HG03139 (cell line): ENCODE results near the gene EDC4.
"Not testable (repeated sequence)": the region's sequence is repeated elsewhere in the genome, so short reads cannot be mapped to it uniquely, and the experiment has no call there.

ENCODE experiments used
- ATAC-seq: cut with Tn5 transposase; IDR thresholded peaks from one replicate; pipeline ENCODE4 v1.9.1; 2021; ENCODE audit not compliant: unreplicated experiment

Gene EDC4

DNA sequence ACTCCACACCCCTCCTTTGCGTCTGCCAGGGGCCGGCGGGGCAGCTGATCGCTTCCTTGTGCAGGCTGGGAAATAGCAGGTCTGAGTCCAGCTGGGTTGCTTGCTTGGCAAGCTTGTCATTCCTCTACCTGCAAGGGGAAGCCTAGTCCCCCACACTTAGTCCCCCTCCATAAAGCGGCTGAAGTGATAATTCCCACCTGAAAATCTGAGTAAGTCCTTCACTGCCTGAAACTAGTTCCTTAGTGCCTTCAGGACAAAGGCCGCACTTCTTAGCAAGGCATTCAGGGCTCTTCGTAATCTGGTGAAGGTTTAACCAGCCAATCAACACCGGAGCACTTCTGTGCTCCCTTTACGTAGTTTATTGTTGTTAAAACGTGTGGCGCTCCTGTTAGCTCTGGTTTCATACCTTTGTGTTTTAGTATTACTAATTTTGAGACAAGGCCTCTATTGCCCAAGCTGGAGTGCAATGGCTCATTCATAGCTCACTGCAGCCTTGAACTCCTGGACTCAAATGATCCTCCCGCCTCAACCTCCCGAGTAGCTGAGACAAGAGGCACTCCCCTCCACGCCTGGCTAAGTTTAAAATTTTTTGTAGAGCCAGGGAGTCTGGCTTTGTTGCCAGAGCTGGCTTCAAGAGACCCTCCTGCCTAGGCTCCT, 21.0 kb downstream of the EDC4 start:
- no peak for ATAC-seq

DNA sequence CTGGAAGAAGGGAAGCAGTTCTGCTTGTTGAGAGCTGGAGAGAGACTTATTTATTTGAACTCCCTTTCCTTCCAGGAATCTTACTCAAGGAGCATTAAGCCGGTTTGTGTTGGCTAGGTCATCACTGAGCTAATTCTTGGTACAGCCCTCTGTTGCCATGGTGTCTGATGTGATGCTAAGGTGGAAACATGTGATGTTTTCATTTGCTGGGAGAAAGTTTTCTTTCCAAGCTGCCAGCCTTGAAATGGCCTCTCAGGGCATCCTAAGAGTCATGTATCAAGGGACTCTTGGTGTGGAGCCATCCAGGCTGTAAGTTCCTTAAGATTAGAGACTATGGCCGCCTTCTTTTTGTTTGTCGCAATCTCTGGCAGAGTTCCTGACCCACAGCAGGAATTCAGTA, 24.4 kb downstream of the EDC4 start:
- ATAC-seq = no peak

DNA sequence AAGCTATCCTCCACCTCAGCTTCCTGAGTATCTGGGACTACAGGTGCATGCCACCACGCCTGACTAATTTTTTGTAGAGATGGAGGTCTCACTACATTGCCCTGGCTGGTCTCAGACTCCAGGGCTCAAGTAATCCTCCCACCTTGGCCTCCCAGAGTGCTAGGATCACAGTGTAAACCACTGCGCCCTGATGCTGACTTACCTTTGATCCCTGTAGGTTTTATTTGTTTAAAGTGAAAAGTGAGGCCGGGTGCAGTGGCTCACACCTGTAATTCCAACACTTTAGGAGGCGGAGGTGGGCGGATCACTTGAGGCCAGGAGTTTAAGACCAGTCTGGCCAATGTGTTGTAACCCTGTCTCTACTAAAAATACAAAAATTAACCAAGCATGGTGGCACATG, 28.9 kb downstream of the EDC4 start:
- no peak for ATAC-seq

DNA sequence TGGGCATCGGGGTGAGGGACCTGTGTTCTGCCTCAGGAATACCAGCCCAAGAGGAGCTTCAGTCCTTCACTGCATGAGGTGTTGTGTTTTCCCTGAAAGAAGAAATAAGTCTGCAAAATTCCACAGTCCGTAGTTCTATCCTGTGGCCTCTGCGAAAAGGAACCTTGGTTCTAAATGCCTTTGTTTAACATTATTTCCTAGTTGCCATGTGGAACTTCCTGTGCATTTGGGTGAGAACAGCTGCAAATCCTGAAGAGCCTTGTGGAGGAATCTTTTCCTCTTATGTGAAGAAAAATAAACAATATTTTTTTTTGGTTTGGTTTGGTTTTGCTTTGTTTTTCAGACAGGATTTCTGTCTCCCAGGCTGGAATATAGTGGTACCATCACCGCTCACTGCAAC, 30.0 kb downstream of the EDC4 start:
- no peak for ATAC-seq

DNA sequence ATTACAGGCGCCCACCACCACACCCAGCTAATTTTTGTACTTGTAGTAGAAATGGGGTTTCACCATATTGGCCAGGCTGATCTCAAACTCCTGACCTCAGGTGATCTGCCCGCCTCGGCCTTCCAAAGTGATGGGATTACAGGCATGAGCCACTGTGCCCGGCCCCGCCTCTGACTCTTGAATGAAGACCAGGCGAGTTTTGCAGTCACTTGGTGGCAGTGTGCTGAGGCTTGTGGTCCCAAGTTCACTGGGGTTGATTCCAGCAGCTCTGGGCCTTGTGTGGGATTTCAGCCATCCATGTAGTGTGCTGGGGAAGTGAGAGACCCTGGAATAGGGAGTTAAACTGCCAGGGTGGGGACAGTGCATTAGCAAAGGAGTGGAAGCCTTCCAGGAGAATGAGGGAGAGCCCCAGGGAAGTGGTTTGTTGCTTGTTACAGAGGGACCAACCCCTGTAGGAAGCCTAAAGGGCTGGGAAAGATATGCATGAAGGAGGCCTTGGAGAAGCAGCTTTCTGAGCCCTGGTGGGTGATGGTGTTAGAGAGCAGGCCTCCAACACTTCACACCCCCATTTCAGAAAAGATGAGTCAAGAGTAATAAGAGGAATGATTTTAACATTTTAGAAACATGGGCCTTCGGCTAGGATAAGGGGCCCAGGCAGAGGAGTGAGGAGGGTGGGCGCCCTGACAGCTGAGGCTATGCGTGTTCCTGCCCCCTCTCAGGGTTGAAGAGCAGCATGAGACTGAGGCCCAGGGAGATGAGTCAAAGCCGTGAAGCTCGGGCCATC, 34.7 kb downstream of the EDC4 start:
- no peak for ATAC-seq

DNA sequence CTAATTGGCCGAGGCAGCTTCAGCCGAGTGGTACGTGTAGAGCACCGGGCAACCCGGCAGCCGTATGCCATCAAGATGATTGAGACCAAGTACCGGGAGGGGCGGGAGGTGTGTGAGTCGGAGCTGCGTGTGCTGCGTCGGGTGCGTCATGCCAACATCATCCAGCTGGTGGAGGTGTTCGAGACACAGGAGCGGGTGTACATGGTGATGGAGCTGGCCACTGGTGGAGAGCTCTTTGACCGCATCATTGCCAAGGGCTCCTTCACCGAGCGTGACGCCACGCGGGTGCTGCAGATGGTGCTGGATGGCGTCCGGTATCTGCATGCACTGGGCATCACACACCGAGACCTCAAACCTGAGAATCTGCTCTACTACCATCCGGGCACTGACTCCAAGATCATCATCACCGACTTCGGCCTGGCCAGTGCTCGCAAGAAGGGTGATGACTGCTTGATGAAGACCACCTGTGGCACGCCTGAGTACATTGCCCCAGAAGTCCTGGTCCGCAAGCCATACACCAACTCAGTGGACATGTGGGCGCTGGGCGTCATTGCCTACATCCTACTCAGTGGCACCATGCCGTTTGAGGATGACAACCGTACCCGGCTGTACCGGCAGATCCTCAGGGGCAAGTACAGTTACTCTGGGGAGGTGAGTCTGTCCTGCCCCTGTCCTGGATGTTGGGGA, 36.3 kb downstream of the EDC4 start:
- ATAC-seq = no peak

DNA sequence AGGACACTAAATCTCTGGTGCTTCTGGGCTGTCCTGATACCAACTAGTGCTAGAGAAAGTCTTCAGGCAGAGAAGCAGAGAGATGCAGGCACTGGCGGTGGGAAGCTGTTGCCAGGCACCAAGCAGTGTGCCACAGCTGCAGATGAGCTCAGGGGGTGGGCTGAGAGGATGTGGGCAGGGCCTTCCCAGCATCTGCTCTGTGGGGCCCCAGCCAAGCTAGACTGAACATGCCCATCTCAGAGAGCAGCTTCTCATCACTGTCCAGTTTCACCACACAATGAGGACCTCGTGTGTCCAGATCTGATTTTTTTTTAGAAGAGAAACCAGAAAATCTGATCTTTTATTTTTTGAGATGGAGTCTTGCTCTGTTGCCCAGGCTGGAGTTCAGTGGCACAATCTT, 37.3 kb downstream of the EDC4 start:
- ATAC-seq = no peak

DNA sequence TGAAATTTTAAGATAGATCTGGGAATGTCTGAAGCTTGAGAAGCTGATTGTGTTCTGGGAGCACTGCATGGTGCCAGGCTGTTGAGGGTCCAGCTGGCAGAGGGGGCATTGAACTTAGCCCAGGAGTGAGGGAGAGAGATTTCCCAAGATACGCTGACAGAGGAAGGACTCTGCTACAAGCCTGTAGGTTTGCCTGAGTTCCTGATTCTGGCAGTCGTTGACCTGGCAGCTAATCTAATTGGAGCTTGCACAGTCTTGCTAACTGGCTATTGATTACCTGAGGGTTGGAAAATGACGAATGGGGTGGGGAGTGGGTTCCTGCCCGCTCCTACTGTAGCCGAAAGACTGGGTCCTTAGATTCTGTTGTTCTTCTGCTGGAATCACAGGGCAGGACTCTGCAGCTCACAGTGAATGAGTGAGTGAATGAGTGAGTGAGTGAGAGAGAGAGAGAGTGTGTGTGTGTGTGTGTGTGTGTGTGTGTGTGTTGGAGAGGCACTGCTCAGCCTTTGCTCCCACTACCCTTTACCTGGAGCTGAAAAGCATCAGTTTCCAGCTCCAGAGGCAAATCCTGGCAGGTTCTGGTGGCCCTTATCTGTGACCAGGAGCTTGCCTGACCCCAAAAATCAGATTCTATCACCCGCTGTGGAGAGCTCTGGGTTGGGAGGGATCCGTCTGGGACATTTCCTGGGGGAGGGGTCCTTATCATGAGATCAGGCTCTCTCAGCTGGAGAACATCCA, 42.1 kb downstream of the EDC4 start:
- ATAC-seq = no peak

DNA sequence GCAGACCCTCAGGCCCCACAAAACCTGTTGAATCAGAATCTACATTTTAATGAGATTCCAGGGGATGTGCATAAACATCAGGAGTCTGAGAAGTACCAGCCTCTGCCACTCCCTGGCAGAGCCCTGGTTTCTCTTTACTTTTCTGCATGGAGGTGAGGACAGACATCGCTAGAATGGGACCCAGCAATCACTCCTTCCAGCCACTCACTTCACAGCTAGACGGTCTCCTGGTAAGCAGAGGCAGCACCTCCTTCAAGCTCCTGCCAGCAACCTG, 42.6 kb downstream of the EDC4 start:
- ATAC-seq = not testable (repeated sequence)

DNA sequence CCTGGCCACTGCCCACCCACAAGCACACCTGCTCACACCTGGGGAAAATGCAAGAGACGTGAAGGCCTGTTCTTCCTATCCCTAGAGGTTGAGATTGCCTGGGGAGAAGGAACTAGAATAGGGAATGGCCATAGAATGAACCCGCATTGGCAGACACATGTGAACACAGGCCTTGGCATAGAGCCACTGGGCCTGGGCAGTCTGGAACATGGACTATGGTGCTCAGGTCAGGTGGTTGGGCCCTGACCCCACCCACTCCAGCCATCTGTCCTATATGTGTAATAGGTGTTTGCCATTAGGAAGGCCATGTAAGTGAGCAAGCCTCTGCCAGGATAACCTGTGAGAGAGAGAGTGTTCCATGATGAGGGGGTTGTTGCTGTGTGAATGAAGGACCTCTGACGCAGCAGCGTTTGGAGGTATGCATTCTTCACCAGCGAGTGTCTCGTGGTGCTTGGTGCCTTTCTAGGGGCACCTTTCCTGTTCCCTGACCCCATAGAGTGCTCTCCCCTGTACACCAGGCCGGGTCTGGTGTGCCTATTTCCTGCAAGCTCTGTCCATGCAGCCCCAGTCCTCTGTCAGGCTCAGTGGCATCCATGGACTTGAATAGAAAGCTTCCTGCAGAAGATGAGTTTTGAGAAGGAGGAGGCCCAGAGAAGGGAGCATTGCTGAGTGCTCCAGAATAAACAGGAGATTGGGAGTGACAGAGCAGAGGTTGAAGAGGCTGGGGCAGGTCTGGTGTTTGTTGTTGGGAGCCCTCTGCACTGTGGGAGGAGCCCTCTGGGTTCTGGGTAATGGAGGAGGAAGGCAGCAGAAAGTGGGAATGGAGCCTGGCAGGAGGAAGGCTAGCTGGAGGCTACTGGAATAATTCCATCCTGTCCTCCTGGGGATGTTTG, 43.2 kb downstream of the EDC4 start:
- ATAC-seq = no peak

DNA sequence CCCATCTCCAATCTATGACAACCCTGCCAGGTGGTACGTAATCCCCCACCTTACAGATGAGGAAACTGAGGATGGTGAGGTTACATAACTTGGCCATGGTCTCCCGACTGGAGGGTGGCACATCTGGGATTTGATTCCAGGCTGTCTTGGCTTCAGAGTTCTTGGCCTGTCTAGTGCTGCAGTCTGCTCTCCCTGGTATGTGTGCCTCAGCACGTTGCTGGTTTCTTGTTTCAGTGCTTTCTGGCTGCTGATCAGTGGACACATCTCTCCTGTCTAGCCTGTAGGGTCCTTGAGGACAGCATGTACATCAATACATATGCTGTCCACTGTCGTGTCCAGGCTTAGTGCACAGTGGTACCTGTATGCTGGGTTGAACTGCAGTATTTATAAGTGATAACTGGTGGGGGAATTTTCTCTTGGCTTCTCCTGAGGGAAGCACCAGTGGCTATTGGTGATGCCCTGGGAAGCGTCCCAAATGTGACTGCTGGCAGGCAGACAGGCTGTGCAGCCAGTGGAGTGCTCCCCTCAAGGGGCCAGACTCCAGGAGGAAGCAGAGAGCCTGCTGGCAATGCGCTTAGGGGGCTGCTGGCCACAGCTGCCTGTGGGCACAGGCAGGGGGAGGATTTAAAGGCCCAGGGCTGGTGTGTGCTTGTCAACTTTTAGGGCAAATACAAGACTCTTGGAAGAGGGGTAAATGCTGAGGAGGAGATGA, 44.4 kb downstream of the EDC4 start:
- no peak for ATAC-seq

DNA sequence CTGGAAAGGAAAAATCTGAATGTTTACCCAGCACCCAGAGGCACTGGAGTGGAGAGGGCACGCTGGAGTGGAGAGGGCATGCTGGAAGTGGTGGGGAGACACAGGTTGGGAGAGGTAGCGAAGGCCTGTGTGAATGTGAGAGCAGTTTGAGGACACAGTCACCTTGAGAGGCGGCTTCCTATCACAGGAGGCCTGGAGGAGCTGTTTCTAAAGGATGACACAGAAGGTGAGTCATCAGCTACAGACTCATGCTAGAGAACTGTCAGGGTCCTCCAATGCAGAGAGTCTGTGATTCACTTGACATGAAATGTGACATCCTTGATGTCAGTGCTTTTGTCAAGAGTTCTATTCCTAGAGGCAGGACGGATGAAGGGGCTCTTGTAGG, 45.0 kb downstream of the EDC4 start:
- ATAC-seq = no peak

DNA sequence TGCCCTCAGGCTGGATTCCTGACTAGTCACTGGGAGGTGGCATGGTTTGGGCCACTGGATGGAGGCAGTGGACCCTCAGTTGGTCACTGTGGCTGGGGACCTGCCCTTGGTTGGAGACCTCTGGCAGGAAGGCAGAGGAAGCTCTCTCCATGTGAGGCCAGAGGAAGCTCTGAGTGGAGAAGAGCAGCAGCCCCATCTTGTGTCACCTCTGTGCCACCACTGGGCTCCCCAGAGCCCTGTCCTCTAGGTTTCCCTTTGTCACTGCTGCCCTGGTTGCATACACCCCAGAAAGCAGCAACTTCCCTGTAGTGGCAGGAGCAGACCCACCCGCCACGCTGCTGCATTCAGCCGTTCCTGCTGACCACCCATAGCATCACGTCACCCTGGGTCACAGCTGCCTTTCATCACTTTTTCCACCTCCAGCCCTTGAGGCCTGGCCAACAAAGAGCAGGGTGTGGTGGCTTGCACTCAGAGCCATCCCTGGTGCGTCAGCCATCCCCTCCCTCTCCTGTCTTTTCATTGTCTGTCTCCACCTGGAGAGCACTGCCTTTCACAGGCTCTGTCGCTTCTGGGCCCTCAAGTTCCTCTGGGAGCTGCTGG, 46.9 kb downstream of the EDC4 start:
- no peak for ATAC-seq

DNA sequence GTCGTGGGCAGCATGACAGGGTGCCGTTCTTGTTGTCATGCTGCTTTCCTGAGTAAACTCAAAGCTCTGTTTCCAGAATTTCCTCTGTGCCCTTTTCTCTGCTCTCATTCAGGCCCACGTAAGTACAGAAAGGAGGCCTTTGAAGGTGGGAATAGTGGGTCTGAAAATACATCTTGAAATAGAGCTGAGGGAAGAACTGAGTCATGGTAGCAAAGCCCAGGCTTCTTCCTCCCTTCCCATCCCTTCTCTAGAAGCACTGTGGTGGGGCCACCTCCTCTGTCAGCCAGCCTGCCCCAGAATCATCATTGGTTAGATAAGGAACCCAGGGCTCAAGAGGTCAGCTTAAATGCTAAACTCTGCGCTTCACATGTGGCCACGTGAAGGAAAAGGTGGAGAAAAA, 49.4 kb downstream of the EDC4 start:
- no peak for ATAC-seq

DNA sequence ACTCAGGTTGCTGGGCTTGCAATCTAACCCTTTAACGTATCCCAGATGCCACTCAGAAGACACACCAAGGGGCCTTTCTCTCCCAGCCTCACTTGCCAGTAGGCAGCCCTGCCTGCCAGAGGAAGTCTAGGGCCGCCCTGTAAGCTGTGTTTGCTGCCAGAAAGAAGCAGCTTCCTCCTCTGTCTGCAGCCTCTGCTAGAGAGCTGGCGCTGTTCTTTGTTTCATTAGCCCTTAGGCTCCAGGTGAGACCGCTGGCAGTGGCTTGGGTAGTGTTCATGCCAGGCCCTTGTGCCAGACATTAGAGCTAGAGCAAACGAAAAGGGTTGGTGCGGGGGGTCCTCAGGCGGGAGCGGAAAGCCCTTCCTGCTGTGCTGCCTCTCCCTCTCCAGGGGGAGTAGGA, 49.9 kb downstream of the EDC4 start:
- ATAC-seq = no peak

DNA sequence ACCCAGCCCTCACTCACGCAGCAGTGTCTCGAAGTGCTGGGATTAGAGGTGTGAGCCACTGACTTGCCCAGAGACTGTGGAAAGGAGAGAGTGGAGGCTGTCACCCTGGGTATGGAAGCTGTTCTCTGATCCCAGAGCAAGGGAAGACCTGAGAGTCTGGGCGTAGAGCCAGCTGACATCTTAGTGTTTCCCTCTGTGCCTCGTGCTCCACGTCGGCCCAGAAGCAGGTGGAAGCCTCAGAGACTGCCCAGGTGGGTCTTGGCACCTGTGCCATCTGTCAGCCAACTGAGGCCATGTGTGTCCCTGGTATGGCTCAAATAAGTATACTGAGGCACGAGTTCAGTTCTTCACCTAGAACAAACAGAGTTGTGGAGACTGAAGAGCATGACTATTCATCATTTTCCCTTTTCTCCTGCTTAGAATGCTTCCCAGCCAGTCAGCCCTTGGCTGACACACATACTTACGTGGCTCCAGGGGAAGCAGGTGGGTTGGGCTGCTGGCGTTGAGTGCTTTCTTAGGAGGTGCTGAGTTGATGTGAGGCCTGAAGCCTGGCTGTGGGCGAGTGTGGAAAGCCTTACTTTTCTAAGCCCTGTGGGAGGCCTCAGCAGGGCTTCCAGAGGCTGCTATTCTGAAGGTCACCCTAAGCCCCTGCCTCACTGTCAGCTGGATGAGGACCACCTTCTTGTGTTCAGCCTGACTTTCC, 50.7 kb downstream of the EDC4 start:
- no peak for ATAC-seq

DNA sequence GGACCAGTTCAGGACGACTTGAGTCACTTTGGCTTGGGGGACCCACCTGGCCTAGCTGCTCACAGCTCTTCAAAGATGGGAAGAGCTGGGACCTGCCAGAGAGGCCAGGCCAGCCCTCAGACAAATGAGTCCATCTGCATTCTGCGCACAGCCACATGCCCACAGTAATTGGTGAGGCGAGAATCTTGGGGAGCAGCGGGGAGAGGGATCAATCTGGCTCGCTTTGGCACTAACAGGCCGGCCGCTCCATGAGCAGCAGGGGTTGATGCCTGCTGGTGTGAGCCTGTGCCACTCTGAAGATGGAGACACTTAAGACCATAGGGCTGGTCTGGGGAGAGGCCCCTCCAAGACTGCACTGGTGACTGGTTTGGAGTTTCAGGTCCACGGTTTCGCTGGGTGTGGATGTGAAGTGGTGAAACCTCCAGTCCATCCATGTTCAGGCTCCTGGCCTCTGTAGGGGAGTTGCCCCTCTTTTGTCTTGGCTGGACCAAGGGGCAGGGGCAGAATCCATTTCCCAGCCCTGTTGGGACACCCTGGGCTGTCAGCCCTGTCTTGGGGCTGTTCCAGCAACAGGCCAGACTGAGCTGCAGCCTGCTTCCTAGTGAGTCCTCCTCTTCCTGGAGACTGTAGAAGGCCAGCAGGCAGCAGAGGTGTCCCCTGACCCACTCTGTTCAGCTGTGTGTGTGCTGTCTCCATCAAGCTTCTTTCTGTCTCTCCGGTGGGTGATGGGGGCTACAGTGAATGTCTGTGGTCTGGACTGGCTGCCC, 51.5 kb downstream of the EDC4 start:
- no peak for ATAC-seq

DNA sequence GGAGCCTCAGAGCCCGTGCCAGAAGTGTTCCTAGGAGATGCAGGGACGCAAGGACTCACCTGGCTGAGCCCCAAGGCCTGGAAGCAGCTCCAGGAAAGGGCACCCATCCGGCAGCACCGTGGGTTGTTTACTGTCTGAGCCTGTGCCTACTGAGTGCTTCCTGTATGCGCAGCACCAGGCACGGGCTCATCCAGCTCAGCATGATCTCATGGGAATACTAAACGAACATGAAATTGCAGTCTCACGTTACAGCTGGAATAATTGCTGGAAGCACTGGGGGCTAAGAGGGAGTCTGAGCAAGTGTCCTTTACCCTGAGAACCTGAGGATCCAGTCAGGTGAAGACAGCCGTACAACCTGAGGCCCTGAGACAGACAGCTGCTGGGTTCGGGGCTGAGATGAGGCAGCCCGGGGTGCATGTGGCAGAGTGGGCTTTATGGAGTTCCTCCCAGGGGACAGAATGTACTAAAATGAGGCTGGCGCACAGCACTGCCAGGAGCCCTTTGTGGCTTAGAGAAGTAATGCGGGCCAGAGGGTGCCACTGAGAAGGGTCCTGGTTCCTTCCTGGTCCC, 53.4 kb downstream of the EDC4 start:
- ATAC-seq = no peak
